Fibroblast of peridontal ligament (primary cell): Measurements from ENCODE around the gene ARPP21.

Source experiments
- DNase-seq: peaks from one replicate; pipeline ENCODE4 v3.0.0-alpha.2; 2010; ENCODE audit errors: extremely low read depth

ARPP21 gene

GRCh38 chr3:35675621-35676020 lies 36.3 kb downstream of the ARPP21 start:
- no peak for DNase-seq

GRCh38 chr3:35677797-35678196 lies 38.5 kb downstream of the ARPP21 start:
- no peak for DNase-seq

- no peak for DNase-seq
Measured at GRCh38 chr3:35678643-35679161, 39.4 kb downstream of the ARPP21 start.

DNA sequence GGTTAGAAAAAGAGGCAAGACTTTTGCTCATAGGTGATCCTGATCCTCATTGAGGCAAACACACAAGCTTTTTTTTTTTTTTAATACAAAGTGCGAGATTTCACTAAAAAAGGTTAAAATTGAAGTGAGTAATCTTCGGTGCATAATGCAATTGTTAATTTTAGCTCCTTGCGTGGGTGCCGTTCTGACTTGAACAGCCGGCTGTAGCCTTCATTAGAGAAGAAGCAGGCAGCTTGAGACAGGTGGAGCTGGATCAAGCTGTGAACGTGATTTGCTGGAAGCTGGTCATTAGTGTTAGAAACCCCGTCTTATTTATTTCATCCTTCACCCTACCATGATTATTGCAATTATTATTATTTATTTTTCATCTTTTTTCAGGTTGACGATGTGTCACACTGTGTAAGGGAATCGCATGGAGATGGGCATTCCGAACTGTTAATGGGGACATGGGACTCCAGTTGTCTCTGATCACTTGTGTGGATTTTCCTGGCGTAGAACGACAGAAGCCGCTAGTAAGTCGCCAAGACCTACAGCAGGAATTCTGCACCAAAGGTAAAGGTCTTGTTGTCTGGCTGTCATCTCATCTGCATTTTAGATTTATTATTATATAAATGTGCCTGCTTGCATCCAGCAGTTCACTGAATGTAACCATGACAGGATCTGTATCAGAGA lies 40.2 kb downstream of the ARPP21 start:
- no peak for DNase-seq

- DNase-seq: no peak
Measured at GRCh38 chr3:35680866-35681650, 41.7 kb downstream of the ARPP21 start.

GRCh38 chr3:35685153-35685552 lies 45.8 kb downstream of the ARPP21 start:
- no peak for DNase-seq

DNA sequence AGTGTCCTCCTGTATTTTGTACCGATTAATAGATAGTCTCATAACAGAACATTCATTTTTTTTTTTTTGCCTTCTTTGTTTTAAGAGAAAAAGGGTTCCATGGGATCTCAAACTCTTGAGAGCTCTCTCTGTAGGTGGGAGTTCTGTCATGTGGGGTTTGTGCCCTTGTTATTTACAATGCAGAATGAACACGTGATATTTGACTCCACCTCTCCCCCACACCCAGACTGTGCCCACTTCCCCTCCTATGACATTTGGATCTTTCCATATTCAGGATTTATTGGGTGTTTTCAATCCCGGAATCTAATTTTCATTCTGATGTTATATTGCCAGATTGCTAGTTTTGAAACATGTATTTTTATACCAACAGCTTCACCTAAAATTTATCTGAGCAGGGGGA lies 49.5 kb downstream of the ARPP21 start:
- no peak for DNase-seq

DNA sequence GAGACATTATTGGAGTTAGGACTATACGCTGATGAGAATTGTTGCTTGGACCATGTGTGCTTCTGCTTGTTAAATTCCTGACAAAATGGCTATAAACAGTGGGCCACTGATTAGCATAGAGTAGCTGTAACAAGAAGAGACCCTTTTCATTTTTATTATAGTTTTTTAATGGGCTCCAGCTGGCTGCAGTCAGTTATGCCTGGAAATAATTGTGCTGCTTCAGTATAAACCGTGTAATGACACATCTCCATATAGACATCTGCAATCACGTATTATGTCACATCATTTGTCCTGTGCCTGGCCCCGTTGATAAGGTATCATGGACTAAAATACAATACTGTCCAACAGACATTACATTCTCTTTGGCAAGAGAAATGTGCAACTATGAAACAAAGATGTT lies 50.9 kb downstream of the ARPP21 start:
- DNase-seq: no peak

- no peak for DNase-seq
Measured at GRCh38 chr3:35705904-35706303, 66.6 kb downstream of the ARPP21 start.

GRCh38 chr3:35707904-35708303 lies 68.6 kb downstream of the ARPP21 start:
- no peak for DNase-seq

- no peak for DNase-seq
Measured at GRCh38 chr3:35708394-35709271, 69.3 kb downstream of the ARPP21 start.

GRCh38 chr3:35709691-35710090 lies 70.4 kb downstream of the ARPP21 start:
- no peak for DNase-seq

- DNase-seq: no peak
Measured at GRCh38 chr3:35710554-35710953, 71.2 kb downstream of the ARPP21 start.

DNA sequence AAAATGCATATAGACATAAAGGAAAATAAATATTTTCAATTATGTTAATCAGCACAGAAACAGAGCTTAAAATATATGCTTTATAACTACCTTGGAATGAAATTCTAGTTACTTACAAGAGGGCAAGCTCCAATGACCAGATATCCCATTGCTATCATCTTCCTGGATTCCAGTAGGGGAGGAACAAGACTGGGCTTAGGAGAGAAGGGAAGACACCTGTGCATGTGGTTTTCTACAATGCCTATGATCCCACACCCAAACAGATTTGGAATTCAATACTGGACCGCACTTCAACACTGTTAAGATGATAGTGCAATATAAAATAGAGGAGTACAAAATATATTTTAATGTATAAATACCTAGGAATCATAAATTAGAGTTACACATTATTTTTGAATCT lies 79.6 kb downstream of the ARPP21 start:
- no peak for DNase-seq

- DNase-seq: no peak
Measured at GRCh38 chr3:35721628-35722027, 82.3 kb downstream of the ARPP21 start.

- no peak for DNase-seq
Measured at GRCh38 chr3:35722902-35723301, 83.6 kb downstream of the ARPP21 start.

DNA sequence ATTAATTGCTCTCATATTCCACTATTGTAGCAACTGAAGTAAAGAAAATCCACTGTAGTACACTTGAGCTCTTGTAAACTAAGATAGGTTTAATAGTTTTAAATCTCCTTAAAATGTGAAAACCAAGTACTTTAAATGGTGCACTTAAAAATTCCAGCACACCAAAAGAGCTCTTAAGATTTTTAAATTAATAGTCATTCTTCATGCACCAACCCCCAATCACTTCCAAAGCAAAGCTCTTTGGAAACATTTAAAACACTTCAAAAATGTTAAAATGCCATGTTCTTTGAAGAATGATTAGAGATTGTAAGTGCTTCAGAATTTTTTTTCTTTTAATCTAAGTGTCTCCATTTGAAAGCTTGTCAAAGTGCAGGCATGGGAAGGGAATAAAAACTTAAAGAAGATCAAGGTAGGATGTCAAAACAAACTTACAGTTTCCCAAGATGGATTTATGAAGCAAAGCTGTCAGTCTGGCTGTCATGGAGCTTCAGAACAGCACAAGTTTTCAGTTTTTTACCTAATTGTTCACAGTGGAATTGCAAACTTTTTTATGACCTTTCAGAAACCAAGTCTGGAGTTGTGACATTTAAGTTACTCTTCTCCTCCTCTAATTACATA lies 84.3 kb downstream of the ARPP21 start:
- no peak for DNase-seq

DNA sequence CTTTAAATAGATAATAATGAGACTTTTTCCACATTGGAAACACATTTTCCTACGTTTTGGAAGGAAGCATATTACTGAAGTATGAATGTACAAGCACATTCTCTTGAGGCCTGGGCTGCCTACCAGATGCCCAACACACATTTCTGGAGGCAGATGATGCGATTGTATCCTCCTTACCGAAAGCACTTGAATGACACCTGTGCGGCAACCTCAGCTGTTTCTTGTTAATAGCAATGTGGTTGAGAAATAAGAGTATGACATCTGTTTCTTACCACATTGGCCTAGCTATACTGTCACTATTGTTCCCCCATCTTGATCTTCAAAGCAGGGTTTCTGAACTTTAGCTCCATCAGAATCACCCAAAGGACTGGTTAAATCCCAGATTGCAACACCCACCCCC lies 84.8 kb downstream of the ARPP21 start:
- no peak for DNase-seq

- DNase-seq: no peak
Measured at GRCh38 chr3:35727179-35727578, 87.9 kb downstream of the ARPP21 start.

GRCh38 chr3:35733341-35733740 lies 94.0 kb downstream of the ARPP21 start:
- no peak for DNase-seq

- DNase-seq: no peak
Measured at GRCh38 chr3:35733864-35734263, 94.5 kb downstream of the ARPP21 start.

- no peak for DNase-seq
Measured at GRCh38 chr3:35737080-35737479, 97.8 kb downstream of the ARPP21 start.
